ENCODE measurements around the gene GPD1L.

GPD1L gene

GRCh38 chr3:32109256-32109655 lies 2.8 kb downstream of the GPD1L start:
- H3K4me2 ChIP-seq (ENCODE audit: low read depth, low read length, poor library complexity, severe bottlenecking) = no peak overlapping the region

GRCh38 chr3:32110233-32110760 lies 3.9 kb downstream of the GPD1L start:
- no peaks in the 10 kb centered on the region for H3K27me3 ChIP-seq (ENCODE audit: low read length)
- H3K4me3 ChIP-seq (ENCODE audit: insufficient read depth, low read length, poor library complexity, severe bottlenecking) = no peak overlapping the region
- no peak overlapping the region for H3K27ac ChIP-seq (ENCODE audit: low read depth, low read length)
- 0 out of 2 replicates have a peak, but pooled peaks cover 3% of the 10 kb centered on the region for H4K20me1 ChIP-seq (ENCODE audit: low read depth, low read length)
- H3K4me2 ChIP-seq (ENCODE audit: low read depth, low read length, poor library complexity, severe bottlenecking) = no peak overlapping the region
- no peak overlapping the region for H2AFZ ChIP-seq (ENCODE audit: low read depth, low read length, severe bottlenecking)
- H3K9me2 ChIP-seq (replicated peaks; ENCODE audit: insufficient read depth, low read length) = no peaks in the 10 kb centered on the region
- no peaks in the 10 kb centered on the region for H3F3A ChIP-seq (ENCODE audit: insufficient read depth)
- TF ChIP-seq EZH2phosphoT487 (conservative IDR thresholded peaks at IDR 0.05; ENCODE audit: low read length) (no peak), CTCF (IDR thresholded peaks at IDR 0.05; ENCODE audit: insufficient read depth, low read length, poor library complexity, severe bottlenecking) (no peak)
- H3K79me2 ChIP-seq (ENCODE audit: insufficient read depth, low read length) = peaks cover 34% of the 10 kb centered on the region
- no peak overlapping the region for H3K9ac ChIP-seq (ENCODE audit: low read length)
- no peaks in the 10 kb centered on the region for H3K9me3 ChIP-seq (ENCODE audit: insufficient read depth, low read length)
- H3K36me3 ChIP-seq (ENCODE audit: low read length) = no peaks in the 10 kb centered on the region

More at GRCh38 chr3:32109256-32109655, 2.8 kb downstream of the GPD1L start:
- TF ChIP-seq CTCF (IDR thresholded peaks at IDR 0.05; ENCODE audit: insufficient read depth, low read length, poor library complexity, severe bottlenecking) = no peak
- no peak for TF ChIP-seq EZH2phosphoT487 (conservative IDR thresholded peaks at IDR 0.05; ENCODE audit: low read length)
- Histone ChIP-seq H3K27ac (ENCODE audit: low read depth, low read length) (no peak overlapping the region), H2AFZ (ENCODE audit: low read depth, low read length, severe bottlenecking) (no peak overlapping the region), H3K9ac (ENCODE audit: low read length) (no peak overlapping the region), H3K9me2 (replicated peaks; ENCODE audit: insufficient read depth, low read length) (no peaks in the 10 kb centered on the region), H3K79me2 (ENCODE audit: insufficient read depth, low read length) (peaks cover 34% of the 10 kb centered on the region), H4K20me1 (ENCODE audit: low read depth, low read length) (0 out of 2 replicates have a peak, but pooled peaks cover 3% of the 10 kb centered on the region), H3F3A (ENCODE audit: insufficient read depth) (no peaks in the 10 kb centered on the region), H3K9me3 (ENCODE audit: insufficient read depth, low read length) (no peaks in the 10 kb centered on the region), H3K4me3 (ENCODE audit: insufficient read depth, low read length, poor library complexity, severe bottlenecking) (no peak overlapping the region), H3K36me3 (ENCODE audit: low read length) (no peaks in the 10 kb centered on the region), H3K27me3 (ENCODE audit: low read length) (no peaks in the 10 kb centered on the region)

GRCh38 chr3:32111560-32111959 lies 5.1 kb downstream of the GPD1L start:
- TF ChIP-seq CTCF (IDR thresholded peaks at IDR 0.05; ENCODE audit: insufficient read depth, low read length, poor library complexity, severe bottlenecking) = no peak
- TF ChIP-seq EZH2phosphoT487 (conservative IDR thresholded peaks at IDR 0.05; ENCODE audit: low read length) = no peak
- no peak overlapping the region for H3K4me2 ChIP-seq (ENCODE audit: low read depth, low read length, poor library complexity, severe bottlenecking)
- H3K27me3 ChIP-seq (ENCODE audit: low read length) = no peaks in the 10 kb centered on the region
- H3K4me3 ChIP-seq (ENCODE audit: insufficient read depth, low read length, poor library complexity, severe bottlenecking) = no peak overlapping the region
- no peak overlapping the region for H2AFZ ChIP-seq (ENCODE audit: low read depth, low read length, severe bottlenecking)
- no peaks in the 10 kb centered on the region for H3F3A ChIP-seq (ENCODE audit: insufficient read depth)
- no peak overlapping the region for H3K9ac ChIP-seq (ENCODE audit: low read length)
- H3K9me3 ChIP-seq (ENCODE audit: insufficient read depth, low read length) = no peaks in the 10 kb centered on the region
- no peak overlapping the region for H3K27ac ChIP-seq (ENCODE audit: low read depth, low read length)
- H3K79me2 ChIP-seq (ENCODE audit: insufficient read depth, low read length) = peaks cover 34% of the 10 kb centered on the region
- H3K9me2 ChIP-seq (replicated peaks; ENCODE audit: insufficient read depth, low read length) = no peaks in the 10 kb centered on the region
- H3K36me3 ChIP-seq (ENCODE audit: low read length) = no peaks in the 10 kb centered on the region
- 0 out of 2 replicates have a peak, but pooled peaks cover 3% of the 10 kb centered on the region for H4K20me1 ChIP-seq (ENCODE audit: low read depth, low read length)
